Adipose tissue (tissue), 3 donors: ENCODE results near the gene GIPC2. TPM values are rescaled to one million over a fixed set of nuclear protein-coding genes. Genes with fewer than 3 reads are reported as not detected.
"Not testable (repeated sequence)": the region's sequence is repeated elsewhere in the genome, so short reads cannot be mapped to it uniquely, and the experiment has no call there.

Experiments
- H3K27ac ChIP-seq: one replicate; pipeline ENCODE4 v1.5.1; 2013; ENCODE audit warnings: low read depth, low read length
- WGBS, 3 donors: extraction: QIAGEN DNeasy Blood & Tissue Kit; methylation state at CpG; one replicate each; pipeline ENCODE4 v1.1.7; 2013; 5-methylcytosine and 5-hydroxymethylcytosine counted together
- polyA plus RNA-seq, 3 donors: library from polyadenylated mRNA; stranded (reverse); fragments of 200-250 nt; gene quantifications; one replicate each; pipeline ENCODE4 v1.2.3, GENCODE V29; 2013
- donor health status: healthy with polysubstance abuse.
- donor health status: Bipolar disorder and iron deficiency.
- donor health status: healthy.

The GIPC2 gene
- polyA plus RNA-seq, 3 donors = 2.2 to 11.8 (median 3.0) TPM

- 25 to 69% (median 56%) methylated on average over 3 of the region's 3 CpGs for WGBS, 3 donors
- H3K27ac ChIP-seq = no peak overlapping the region
Measured at GRCh38 chr1:78055565-78056132, 9.9 kb downstream of the GIPC2 start.

DNA sequence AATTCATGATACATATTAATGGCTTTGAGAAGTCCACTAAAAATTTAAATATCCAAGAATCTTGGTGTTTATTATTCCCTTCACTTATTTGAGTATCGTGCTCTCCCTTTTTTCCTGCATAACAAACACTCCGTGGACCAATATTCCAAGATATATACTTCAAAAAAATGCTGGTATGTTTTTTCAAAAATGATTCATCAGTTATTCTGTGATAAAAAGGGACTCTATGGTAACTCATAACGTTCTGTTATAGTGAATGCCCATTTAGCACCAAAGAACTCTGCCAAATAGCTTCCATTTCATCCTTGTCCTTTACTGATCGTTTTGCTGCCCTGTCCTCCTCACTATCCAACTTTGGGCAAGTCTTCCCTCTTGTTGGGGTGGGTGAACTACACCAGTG lies 12.9 kb downstream of the GIPC2 start:
- no peak overlapping the region for H3K27ac ChIP-seq
- 75 to 83% (median 82%) methylated on average over 4 of the region's 4 CpGs for WGBS, 3 donors

DNA sequence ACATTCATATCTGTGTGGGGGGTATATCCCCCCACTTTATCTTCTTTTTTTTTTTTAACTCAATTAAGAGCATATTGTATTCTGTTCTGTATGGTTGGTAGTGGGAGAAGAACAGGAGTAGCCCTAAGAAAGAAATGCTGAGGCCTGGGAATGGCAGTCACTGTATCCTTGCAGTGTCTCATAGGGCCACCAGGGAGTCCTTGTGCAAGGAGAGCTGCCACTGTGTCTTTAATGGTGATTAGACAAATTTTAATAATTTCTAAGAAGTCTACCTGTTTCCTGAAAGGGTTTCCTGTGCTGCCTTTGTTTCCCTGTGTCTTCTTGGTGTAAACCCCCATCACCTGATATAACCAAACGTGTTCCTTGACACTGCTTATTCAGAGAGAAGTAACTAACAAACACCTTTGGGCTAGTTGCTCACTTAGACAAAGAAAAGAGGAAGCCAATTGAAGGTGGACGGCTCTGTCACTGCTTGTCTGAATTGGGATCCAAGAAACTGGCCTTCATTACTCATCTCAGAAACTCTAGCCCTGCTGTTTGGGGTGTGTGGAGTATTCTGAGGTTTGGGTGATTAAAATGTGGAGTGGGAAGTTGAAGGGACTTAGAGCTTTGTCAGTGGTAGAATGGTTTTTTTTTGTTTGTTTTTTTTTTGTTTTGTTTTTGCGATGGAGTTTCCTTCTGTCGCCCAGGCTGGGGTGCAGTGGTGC lies 15.2 kb downstream of the GIPC2 start:
- 88 to 92% (median 89%) methylated on average over 4 of the region's 4 CpGs for WGBS, 3 donors
- no peak overlapping the region for H3K27ac ChIP-seq

DNA sequence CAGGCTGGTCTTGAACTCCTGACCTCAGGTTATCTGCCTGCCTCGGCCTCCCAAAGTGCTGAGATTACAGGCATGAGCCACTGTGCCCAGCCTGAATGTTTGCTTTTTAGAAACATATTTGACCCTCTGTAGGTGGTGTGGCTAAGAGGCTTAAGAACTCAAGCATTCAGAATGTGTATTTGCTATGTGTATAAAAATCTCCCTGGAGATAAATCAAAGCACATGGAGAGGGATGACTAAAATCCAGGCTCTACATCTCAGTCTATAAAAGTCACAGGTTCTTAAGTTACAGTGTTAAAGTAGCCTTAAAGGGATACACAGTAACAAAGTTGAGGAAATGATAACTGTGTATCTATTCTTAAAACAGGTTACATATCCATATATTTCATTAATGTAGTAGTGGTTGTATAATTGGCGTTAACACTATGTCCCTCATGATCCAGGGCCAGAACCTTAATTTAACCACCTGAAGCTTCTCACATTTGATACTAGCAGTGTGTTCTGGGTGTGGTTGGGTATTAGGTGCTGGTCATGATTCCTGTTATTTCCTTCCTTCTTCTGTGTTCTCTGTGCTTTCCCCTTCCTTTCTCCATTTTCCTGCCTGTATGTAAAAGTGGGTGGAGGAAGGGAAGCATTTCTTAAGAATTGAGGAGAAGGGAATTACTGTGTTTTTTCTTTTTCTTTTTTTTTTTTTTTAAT lies 16.2 kb downstream of the GIPC2 start:
- WGBS, 3 donors = 54 to 78% (median 75%) methylated on average over 2 of the region's 2 CpGs
- no peak overlapping the region for H3K27ac ChIP-seq

GRCh38 chr1:78064886-78065285 lies 19.1 kb downstream of the GIPC2 start:
- WGBS, 3 donors = 94 to 100% (median 94%) methylated on average over 2 of the region's 2 CpGs
- H3K27ac ChIP-seq = not testable (repeated sequence)

- no peak overlapping the region for H3K27ac ChIP-seq
- WGBS, 3 donors = 43 to 69% (median 68%) methylated on average over 3 of the region's 3 CpGs
Measured at GRCh38 chr1:78068681-78069283, 23.0 kb downstream of the GIPC2 start.

DNA sequence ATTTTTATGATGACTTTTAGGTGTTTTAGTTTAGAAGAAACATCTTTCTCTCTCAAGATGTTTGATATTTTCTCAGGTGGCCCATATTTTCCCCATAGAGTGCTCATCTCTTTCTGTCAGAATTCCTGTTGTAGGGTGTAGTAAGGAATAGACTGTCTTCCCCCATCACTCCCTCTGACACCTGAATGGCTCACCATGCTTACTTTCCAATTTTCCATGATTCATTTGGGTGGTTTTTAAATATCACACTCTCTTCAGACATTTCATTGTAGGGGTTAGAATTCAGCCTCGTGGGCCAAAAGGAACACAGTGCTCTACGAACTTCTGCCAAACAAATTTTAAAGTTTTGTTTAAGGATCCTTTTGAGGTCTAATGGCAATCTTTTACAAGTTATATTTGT lies 24.0 kb downstream of the GIPC2 start:
- no peak overlapping the region for H3K27ac ChIP-seq
- WGBS, 3 donors = 70 to 82% (median 78%) methylated on average over 2 of the region's 2 CpGs

GRCh38 chr1:78070210-78070609 lies 24.4 kb downstream of the GIPC2 start:
- WGBS, 3 donors = 41 to 72% (median 65%) methylated on average over 2 of the region's 2 CpGs
- H3K27ac ChIP-seq = no peak overlapping the region

DNA sequence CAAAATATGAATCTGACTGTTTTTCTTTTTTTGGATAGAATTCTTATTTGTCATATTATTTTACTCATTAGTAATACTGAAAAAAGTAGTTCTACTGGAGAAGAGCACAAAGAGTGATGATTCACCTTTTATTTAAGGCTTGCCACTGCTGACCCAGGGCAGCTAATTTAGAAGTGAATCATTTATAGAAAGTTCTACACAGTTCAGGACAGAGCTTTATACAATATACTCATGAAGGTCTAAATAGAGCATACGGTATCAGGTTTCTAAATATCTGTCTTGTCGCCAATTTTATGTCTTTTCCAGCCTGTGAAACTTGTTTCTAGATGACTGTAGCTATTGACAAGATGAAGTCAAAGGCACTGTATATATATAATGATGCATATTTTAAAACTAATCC lies 25.0 kb downstream of the GIPC2 start:
- WGBS, 3 donors = 20 to 58% (median 45%) methylated on average over 2 of the region's 2 CpGs
- no peak overlapping the region for H3K27ac ChIP-seq

- WGBS, 3 donors = 80 to 88% (median 81%) methylated on average over 5 of the region's 5 CpGs
- no peak overlapping the region for H3K27ac ChIP-seq
Measured at GRCh38 chr1:78071696-78072095, 25.9 kb downstream of the GIPC2 start.

GRCh38 chr1:78072216-78072615 lies 26.4 kb downstream of the GIPC2 start:
- whole genome bisulfite sequencing, 3 donors = 50 to 73% (median 58%) methylated on average over 1 of the region's 1 CpG
- no peak overlapping the region for H3K27ac ChIP-seq

DNA sequence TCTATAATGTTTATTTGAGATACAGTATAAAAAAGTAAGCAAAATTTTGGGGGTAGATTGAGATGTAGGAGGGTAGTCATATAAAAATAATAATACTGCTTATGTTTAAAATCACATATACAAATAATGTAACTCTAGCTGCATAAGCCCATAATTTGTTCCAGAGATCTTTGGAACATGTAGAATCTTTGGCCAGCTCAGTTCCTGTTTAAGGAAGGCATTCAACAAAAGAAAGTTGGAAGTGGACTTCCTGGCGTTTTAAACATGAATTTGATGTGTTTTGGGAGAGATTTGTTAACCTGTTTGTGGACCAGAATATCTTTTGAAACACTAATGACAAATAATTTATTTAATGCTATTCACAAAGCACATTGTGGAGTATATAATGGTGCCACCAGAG lies 27.7 kb downstream of the GIPC2 start:
- WGBS, 3 donors = 61 to 64% (median 63%) methylated on average over 1 of the region's 1 CpG
- no peak overlapping the region for H3K27ac ChIP-seq

- WGBS, 3 donors = 68 to 94% (median 71%) methylated on average over 3 of the region's 3 CpGs
- H3K27ac ChIP-seq = no peak overlapping the region
Measured at GRCh38 chr1:78075621-78076020, 29.9 kb downstream of the GIPC2 start.

GRCh38 chr1:78078358-78078757 lies 32.6 kb downstream of the GIPC2 start:
- WGBS, 3 donors = 27 to 65% (median 58%) methylated on average over 3 of the region's 3 CpGs
- H3K27ac ChIP-seq = no peak overlapping the region

DNA sequence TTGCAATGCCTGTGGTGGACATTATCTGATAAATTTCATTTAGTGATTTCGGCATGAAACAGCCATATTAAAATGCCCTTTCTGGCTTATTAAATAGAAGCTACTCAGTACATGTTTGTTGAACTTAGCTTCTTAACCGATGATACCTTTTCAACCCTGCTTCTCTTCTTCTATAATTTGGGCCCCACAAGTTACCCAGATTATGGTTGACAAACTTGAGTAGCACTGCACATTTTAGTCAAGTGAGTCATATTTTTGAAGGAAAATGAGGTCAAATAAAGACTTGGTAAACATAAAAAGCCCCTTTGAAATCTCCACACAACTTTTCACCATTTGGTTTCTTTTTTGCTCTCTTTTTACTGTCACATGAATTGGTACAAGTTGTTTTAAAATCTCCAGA lies 33.8 kb downstream of the GIPC2 start:
- 86 to 93% (median 86%) methylated on average over 2 of the region's 2 CpGs for WGBS, 3 donors
- H3K27ac ChIP-seq = no peak overlapping the region

GRCh38 chr1:78080767-78081166 lies 35.0 kb downstream of the GIPC2 start:
- no peak overlapping the region for H3K27ac ChIP-seq
- WGBS, 3 donors = 76 to 92% (median 80%) methylated on average over 2 of the region's 2 CpGs

GRCh38 chr1:78081980-78082860 lies 36.5 kb downstream of the GIPC2 start:
- 60 to 82% (median 79%) methylated on average over 5 of the region's 5 CpGs for WGBS, 3 donors
- H3K27ac ChIP-seq = no peak overlapping the region

DNA sequence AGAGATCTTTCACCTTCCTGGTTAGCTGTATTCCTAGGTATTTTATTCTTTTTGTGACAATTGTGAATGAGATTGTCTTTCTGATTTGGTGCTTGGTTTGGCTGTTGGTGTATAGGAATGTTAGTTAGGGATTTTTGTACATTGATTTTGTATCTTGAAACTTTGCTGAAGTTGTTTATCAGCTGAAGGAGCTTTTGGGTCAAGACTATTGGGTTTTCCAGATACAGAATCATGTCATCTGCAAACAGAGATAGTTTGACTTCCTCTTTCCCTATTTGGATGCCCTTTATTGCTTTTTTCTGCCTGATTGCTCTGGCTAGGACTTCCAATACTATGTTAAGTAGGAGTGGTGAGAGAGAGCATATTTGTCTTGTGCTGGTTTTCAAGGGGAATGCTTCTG lies 38.9 kb downstream of the GIPC2 start:
- H3K27ac ChIP-seq = not testable (repeated sequence)
